GM13976 (cell line): ENCODE results near the gene NOSIP.
A peak's percentile ranks its signal among the peaks of the same experiment; 100 is the strongest.

Experiments used
- DNase-seq: peaks from one replicate; pipeline ENCODE4 v3.0.0; 2012; ENCODE audit warnings: low spot score
- CTCF ChIP-seq: IDR thresholded peaks from 2 replicates; pipeline ENCODE4 v1.5.1; 2012; ENCODE audit warnings: borderline replicate concordance, mild to moderate bottlenecking; ENCODE audit not compliant: insufficient read depth; ENCODE audit errors: extremely low read depth, missing control alignments, control extremely low read depth
- in situ Hi-C: fragments of 300-500 bp; cut with MboI; formaldehyde crosslinking; loops from one replicate; pipeline ENCODE4 v1.12.0; 2022; ENCODE audit warnings: low sequenced_read_pairs, mixed read lengths, inconsistent platforms; ENCODE audit not compliant: unreplicated experiment

The NOSIP gene

GRCh38 chr19:49515767-49516166 is 64.6 kb downstream of the NOSIP start:
- DNase-seq, result no peak

GRCh38 chr19:49514151-49514550 is 66.2 kb downstream of the NOSIP start:
- in situ Hi-C loops, result no loop called here
- peak; percentile 27 for DNase-seq
- no peak for TF ChIP-seq CTCF

More at GRCh38 chr19:49515767-49516166, 64.6 kb downstream of the NOSIP start:
- TF ChIP-seq CTCF, result no peak
- in situ Hi-C loops, result no loop called here

- no peak for TF ChIP-seq CTCF
- in situ Hi-C loops, result no loop called here
- peak; percentile 35 for DNase-seq
Observed at GRCh38 chr19:49513746-49514118, 66.6 kb downstream of the NOSIP start.

GRCh38 chr19:49512970-49513745 is 67.2 kb downstream of the NOSIP start:
- TF ChIP-seq CTCF, result no peak
- in situ Hi-C loops, result no loop called here
- peak; percentile 52 for DNase-seq

- TF ChIP-seq CTCF, result no peak
- peak; percentile 12 for DNase-seq
- in situ Hi-C loops, result no loop called here
Observed at GRCh38 chr19:49507803-49508494, 72.4 kb downstream of the NOSIP start.

- DNase-seq, result peak; percentile 88
Observed at GRCh38 chr19:49506575-49507105, 73.7 kb downstream of the NOSIP start.

More at GRCh38 chr19:49506575-49507105, 73.7 kb downstream of the NOSIP start:
- in situ Hi-C loops, result no loop called here
- peak; percentile 85 for TF ChIP-seq CTCF
